A673 (cell line): Measurements from ENCODE around the gene TMEM272. TPM values are rescaled to one million over a fixed set of nuclear protein-coding genes. Genes with fewer than 3 reads are reported as not detected.

Experiments used
- BruUV-seq: library from RNA; stranded (reverse); fragments of 400-500 nt; replicated peaks from 2 replicates; lab custom pipeline; 2021; lab: Mats Ljungman, UMichigan
- CTCF ChIA-PET: fragments of 300-600 bp; sonication (Branson Sonifier 250); formaldehyde crosslinking; loops from one replicate; lab custom pipeline; 2022; ENCODE audit warnings: antibody characterized with exemption; lab: Charles Lee
- POLR2A ChIA-PET: fragments of 300-600 bp; sonication (Branson Sonifier 250); formaldehyde crosslinking; loops from one replicate; lab custom pipeline; 2022; ENCODE audit warnings: antibody characterized with exemption; ENCODE audit not compliant: low non-redundant PET; lab: Charles Lee
- DNase-seq: peaks from one replicate; pipeline ENCODE4 v3.0.0-alpha.2; 2015; ENCODE audit warnings: low spot score
- H3K27ac ChIP-seq: fragments of 200-600 bp; sonication (generic); 2 replicates; pipeline ENCODE4 v1.5.1; 2016; ENCODE audit warnings: mixed run types, low read depth, mild to moderate bottlenecking, mixed read lengths, antibody characterized with exemption, low read length; ENCODE audit not compliant: poor library complexity, severe bottlenecking
- H3K27me3 ChIP-seq: fragments of 200-600 bp; sonication (generic); replicated peaks from 2 replicates; pipeline ENCODE4 v1.6.1; 2017; ENCODE audit warnings: mixed run types, low read depth, mild to moderate bottlenecking, mixed read lengths, antibody characterized with exemption, low read length; ENCODE audit not compliant: insufficient read depth, poor library complexity
- H3K36me3 ChIP-seq: fragments of 200-600 bp; sonication (generic); 2 replicates; pipeline ENCODE4 v1.6.1; 2016; ENCODE audit warnings: mixed run types, mild to moderate bottlenecking, mixed read lengths, antibody characterized with exemption, low read length; ENCODE audit not compliant: insufficient read depth, poor library complexity, severe bottlenecking
- H3K4me1 ChIP-seq: fragments of 200-600 bp; sonication (generic); 2 replicates; pipeline ENCODE4 v1.6.1; 2017; ENCODE audit warnings: mixed run types, mild to moderate bottlenecking, mixed read lengths, antibody characterized with exemption, low read length; ENCODE audit not compliant: insufficient read depth, poor library complexity, severe bottlenecking
- H3K4me3 ChIP-seq: fragments of 200-600 bp; sonication (generic); 2 replicates; pipeline ENCODE4 v1.5.1; 2016; ENCODE audit warnings: low read depth, mixed run types, mild to moderate bottlenecking, mixed read lengths, low read length; ENCODE audit not compliant: poor library complexity, severe bottlenecking
- H3K9me3 ChIP-seq: fragments of 200-600 bp; sonication (generic); 2 replicates; pipeline ENCODE4 v1.6.1; 2016; ENCODE audit warnings: mixed run types, low read depth, mild to moderate bottlenecking, mixed read lengths, antibody characterized with exemption, low read length; ENCODE audit not compliant: poor library complexity, severe bottlenecking
- CTCF ChIP-seq: fragments of 300-800, 200-600 bp; sonication (generic); conservative IDR thresholded peaks from 2 replicates; pipeline ENCODE4 v1.5.1; 2017; ENCODE audit warnings: low read depth, mild to moderate bottlenecking, antibody characterized with exemption, low read length, moderate library complexity, mixed read lengths
- EZH2 ChIP-seq: fragments of 200-600 bp; sonication (generic); IDR thresholded peaks from 2 replicates; pipeline ENCODE4 v1.6.1; 2017; ENCODE audit warnings: borderline replicate concordance, low read depth, mild to moderate bottlenecking, mixed read lengths, antibody characterized with exemption, low read length; ENCODE audit not compliant: poor library complexity, severe bottlenecking
- intact Hi-C: fragments of 100-400 bp; cut with micrococcal nuclease; formaldehyde crosslinking; loops from one replicate; pipeline ENCODE4 v1.10.0; 2022; ENCODE audit not compliant: unreplicated experiment
- total RNA-seq: library from RNA; stranded (reverse); gene quantifications from 2 replicates; pipeline ENCODE4 v1.2.3, GENCODE V29; 2021

Gene TMEM272
- total RNA-seq, 1 experiment from 2014 or later, result not detected

- Histone ChIP-seq H3K4me3 (no peak overlapping the region), H3K27me3 (no peaks in the 10 kb centered on the region), H3K9me3 (no peaks in the 10 kb centered on the region), H3K27ac (no peak overlapping the region), H3K4me1 (peaks cover 5% of the 10 kb centered on the region), H3K36me3 (no peaks in the 10 kb centered on the region)
- no peak for DNase-seq
- CTCF ChIA-PET, result no interaction called here
- no peak for TF ChIP-seq EZH2
- TF ChIP-seq CTCF, result no peak
- no TSS peak for BruUV-seq
- intact Hi-C loops, result loop anchor here (5.0 to 10.0 kb wide), 2 partner anchors 309 to 377 kb away; partner anchors contain the start of gene NEK5
- POLR2A ChIA-PET, result no interaction called here
Observed at GRCh38 chr13:51818276-51818675, 26.7 kb downstream of the TMEM272 start.

- Histone ChIP-seq H3K36me3 (no peaks in the 10 kb centered on the region), H3K27me3 (no peaks in the 10 kb centered on the region), H3K4me3 (no peak overlapping the region), H3K27ac (no peak overlapping the region), H3K9me3 (no peaks in the 10 kb centered on the region), H3K4me1 (peaks cover 5% of the 10 kb centered on the region)
- no peak for TF ChIP-seq CTCF
- TF ChIP-seq EZH2, result no peak
- ChIA-PET POLR2A (no interaction called here), CTCF (no interaction called here)
- no peak for DNase-seq
- BruUV-seq, result no TSS peak
- intact Hi-C loops, result loop anchor here (5.0 to 10.0 kb wide), 2 partner anchors 310 to 377 kb away; partner anchors contain the start of gene NEK5
Observed at GRCh38 chr13:51817717-51818116, 27.3 kb downstream of the TMEM272 start.

GRCh38 chr13:51816604-51817249 is 28.2 kb downstream of the TMEM272 start:
- no peak overlapping the region for H3K27ac ChIP-seq
- intact Hi-C loops, result loop anchor here (5.0 to 10.0 kb wide), 2 partner anchors 311 to 378 kb away; partner anchors contain the start of gene NEK5
- ChIA-PET CTCF (interaction anchor here (0.6 kb wide), 1 partner anchor 88 kb away, joined by 6 read pairs; no protein-coding TSS in a partner anchor), POLR2A (no interaction called here)
- no peak for DNase-seq
- no peaks in the 10 kb centered on the region for H3K27me3 ChIP-seq
- no peak overlapping the region for H3K4me3 ChIP-seq
- H3K9me3 ChIP-seq, result no peaks in the 10 kb centered on the region
- peaks cover 5% of the 10 kb centered on the region for H3K4me1 ChIP-seq
- TF ChIP-seq EZH2 (no peak), CTCF (no peak)
- no peaks in the 10 kb centered on the region for H3K36me3 ChIP-seq
- no TSS peak for BruUV-seq
